ENCODE measurements around the gene ADORA1. TPM values are rescaled to one million over a fixed set of nuclear protein-coding genes. Genes with fewer than 3 reads are reported as not detected.

ADORA1 gene
- total RNA-seq, 2 donors from 2014 or later = not detected

DNA sequence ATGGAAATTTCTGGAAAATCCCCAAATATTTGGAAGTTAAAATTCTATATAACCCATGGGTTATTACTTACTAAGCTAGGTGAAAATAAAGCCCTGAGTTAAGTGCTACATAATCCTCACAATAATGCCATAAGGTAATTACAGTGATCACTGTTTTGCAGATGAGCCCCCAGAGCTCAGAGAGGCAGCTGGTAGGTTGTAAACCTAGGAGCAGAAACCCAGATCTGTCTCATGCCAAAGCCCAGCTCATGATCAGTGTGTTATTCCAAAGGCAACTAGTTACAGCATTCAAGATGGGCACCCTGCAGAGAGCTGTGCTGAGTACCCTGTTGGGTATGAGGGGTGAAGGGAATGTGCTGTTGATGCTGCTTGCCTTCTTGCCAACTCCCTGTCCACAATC, 31.0 kb upstream of the ADORA1 start:
- Histone ChIP-seq H3K4me3 (no peak overlapping the region), H3K36me3 (no peaks in the 10 kb centered on the region), H3K9me3 (peaks cover 16% of the 10 kb centered on the region), H3K4me1 (ENCODE audit: control insufficient read depth in 1 of 2, low read depth in 2 of 2) (no peaks in the 10 kb centered on the region), H3K27ac (no peak overlapping the region), H3K27me3 (replicated peaks; ENCODE audit: insufficient read depth) (no peaks in the 10 kb centered on the region)
- TF ChIP-seq, protein P1, sequence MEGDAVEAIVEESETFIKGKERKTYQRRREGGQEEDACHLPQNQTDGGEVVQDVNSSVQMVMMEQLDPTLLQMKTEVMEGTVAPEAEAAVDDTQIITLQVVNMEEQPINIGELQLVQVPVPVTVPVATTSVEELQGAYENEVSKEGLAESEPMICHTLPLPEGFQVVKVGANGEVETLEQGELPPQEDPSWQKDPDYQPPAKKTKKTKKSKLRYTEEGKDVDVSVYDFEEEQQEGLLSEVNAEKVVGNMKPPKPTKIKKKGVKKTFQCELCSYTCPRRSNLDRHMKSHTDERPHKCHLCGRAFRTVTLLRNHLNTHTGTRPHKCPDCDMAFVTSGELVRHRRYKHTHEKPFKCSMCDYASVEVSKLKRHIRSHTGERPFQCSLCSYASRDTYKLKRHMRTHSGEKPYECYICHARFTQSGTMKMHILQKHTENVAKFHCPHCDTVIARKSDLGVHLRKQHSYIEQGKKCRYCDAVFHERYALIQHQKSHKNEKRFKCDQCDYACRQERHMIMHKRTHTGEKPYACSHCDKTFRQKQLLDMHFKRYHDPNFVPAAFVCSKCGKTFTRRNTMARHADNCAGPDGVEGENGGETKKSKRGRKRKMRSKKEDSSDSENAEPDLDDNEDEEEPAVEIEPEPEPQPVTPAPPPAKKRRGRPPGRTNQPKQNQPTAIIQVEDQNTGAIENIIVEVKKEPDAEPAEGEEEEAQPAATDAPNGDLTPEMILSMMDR (IDR thresholded peaks at IDR 0.05) = no peak
- no peak for DNase-seq (ENCODE audit: low spot score)
- ATAC-seq (ENCODE audit: insufficient number of reproducible peaks, low FRiP score, low read depth) = no peak

DNA sequence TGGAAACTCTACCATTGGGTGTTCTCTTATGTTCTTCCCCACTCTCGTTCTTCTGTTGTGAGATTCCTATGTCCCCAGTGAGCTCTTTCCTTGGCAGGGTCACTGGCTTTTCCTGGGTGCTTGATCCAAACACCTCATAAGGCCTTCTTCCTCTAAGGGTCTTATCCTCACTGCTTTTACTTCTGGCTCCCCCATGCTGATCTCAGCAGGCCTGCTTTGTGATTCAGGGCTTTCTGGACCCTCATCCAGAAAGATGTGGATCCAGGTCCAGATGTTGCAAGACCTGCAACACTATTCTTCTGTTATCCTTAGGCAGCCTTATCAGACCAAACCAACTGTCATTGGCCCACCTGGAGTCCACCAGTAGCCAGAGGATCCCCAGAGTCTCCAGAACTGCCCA, 30.5 kb upstream of the ADORA1 start:
- no peaks in the 10 kb centered on the region for H3K36me3 ChIP-seq
- no peaks in the 10 kb centered on the region for H3K27me3 ChIP-seq (replicated peaks; ENCODE audit: insufficient read depth)
- H3K4me1 ChIP-seq (ENCODE audit: control insufficient read depth in 1 of 2, low read depth in 2 of 2) = no peaks in the 10 kb centered on the region
- no peak overlapping the region for H3K4me3 ChIP-seq
- TF ChIP-seq, protein P1 (IDR thresholded peaks at IDR 0.05) = no peak
- ATAC-seq (ENCODE audit: insufficient number of reproducible peaks, low FRiP score, low read depth) = no peak
- peaks cover 16% of the 10 kb centered on the region for H3K9me3 ChIP-seq
- H3K27ac ChIP-seq = no peak overlapping the region
- no peak for DNase-seq (ENCODE audit: low spot score)

DNA sequence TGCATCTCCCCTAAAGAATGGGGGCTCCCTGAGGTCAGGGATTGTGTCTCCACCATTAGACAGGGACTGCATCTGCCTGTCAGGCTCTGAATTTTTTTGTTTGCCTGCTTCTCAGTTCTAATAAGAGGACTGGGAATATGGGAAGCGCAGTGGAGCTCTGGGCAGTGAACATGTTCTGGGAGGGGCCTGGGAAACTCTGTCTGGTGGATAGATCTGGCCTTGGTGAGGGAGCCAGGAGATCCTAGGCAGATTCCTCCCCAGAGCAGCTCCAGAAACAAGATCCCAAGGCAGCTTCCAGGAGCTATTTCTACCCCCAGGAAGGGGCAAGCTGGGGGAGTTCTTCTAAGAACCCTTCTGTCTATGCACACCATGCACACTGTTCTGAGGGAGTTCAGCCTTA, 29.1 kb upstream of the ADORA1 start:
- H3K9me3 ChIP-seq = peaks cover 16% of the 10 kb centered on the region
- no peaks in the 10 kb centered on the region for H3K27me3 ChIP-seq (replicated peaks; ENCODE audit: insufficient read depth)
- no peak for ATAC-seq (ENCODE audit: insufficient number of reproducible peaks, low FRiP score, low read depth)
- H3K4me3 ChIP-seq = no peak overlapping the region
- H3K4me1 ChIP-seq (ENCODE audit: control insufficient read depth in 1 of 2, low read depth in 2 of 2) = no peaks in the 10 kb centered on the region
- H3K27ac ChIP-seq = no peak overlapping the region
- no peaks in the 10 kb centered on the region for H3K36me3 ChIP-seq
- DNase-seq (ENCODE audit: low spot score) = no peak
- TF ChIP-seq, protein P1 (IDR thresholded peaks at IDR 0.05) = no peak

DNA sequence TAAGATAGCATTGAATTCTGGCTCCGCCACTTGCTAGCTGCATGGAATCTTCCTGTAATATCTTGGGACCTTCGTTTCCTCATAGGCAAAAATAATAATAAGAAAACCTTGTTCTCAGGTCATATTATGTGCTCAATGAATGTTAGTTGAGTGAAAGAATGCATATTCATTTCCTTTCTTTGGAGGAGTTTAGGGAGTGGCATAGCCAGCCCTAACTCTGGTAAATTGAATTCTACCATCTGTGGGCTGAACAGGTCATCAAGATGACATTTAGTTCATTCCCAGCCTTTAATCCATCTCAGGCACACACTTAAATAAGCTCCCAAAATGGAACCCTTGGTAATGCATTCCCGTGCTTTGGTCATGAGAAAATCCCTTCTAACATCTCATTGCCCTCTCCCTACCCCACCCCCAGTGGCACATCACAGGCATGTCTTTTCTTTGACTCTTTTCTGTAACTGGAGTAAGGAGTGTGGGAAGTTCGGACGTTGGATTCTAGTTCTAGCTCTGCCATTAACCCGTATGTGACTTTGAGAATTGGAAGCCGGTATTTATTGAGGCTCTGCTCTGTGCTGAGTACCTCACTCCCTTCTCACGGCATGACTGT, 28.5 kb upstream of the ADORA1 start:
- no peak for ATAC-seq (ENCODE audit: insufficient number of reproducible peaks, low FRiP score, low read depth)
- no peaks in the 10 kb centered on the region for H3K27me3 ChIP-seq (replicated peaks; ENCODE audit: insufficient read depth)
- no peak for DNase-seq (ENCODE audit: low spot score)
- TF ChIP-seq, protein P1 (IDR thresholded peaks at IDR 0.05) = no peak
- H3K9me3 ChIP-seq = peaks cover 16% of the 10 kb centered on the region
- no peaks in the 10 kb centered on the region for H3K4me1 ChIP-seq (ENCODE audit: control insufficient read depth in 1 of 2, low read depth in 2 of 2)
- no peaks in the 10 kb centered on the region for H3K36me3 ChIP-seq
- H3K4me3 ChIP-seq = no peak overlapping the region
- no peak overlapping the region for H3K27ac ChIP-seq

DNA sequence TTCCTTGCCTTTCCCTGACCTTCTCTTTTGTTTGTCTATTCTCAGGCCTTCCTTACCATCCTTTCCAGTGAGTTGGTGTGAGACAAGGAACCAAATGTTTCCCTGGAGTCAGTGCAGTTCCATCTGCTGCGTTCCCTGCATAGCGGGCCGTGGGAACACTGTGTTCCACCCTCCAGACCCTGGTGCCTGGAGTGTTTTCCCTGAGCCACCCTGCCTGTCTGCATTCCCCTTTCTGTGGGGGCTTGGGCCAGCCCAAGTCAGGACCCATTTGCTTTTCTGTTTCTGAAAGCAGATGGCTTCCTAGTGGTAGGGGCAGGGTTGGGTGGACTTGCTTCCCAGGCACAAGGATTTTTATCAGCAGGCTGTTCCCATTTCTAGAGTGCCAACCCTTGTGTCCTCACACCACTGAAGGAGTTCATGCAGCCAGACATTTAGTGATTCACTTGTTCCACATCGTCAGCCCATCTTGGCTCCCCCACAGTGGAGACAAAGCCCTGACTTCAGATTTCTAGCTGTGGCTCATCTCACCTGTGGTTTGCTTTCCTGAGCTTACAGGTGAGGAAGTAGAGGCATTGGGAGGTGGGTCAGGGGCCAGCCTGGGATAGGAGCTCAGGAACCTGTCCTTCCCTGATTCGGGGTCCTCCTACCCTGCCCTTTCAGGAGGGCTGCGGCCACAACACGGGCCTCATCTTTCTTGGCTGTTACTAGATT, 27.6 kb upstream of the ADORA1 start:
- ATAC-seq (ENCODE audit: insufficient number of reproducible peaks, low FRiP score, low read depth) = no peak
- TF ChIP-seq, protein P1 (IDR thresholded peaks at IDR 0.05) = no peak
- peaks cover 12% of the 10 kb centered on the region for H3K9me3 ChIP-seq
- H3K4me3 ChIP-seq = no peak overlapping the region
- DNase-seq (ENCODE audit: low spot score) = no peak
- no peak overlapping the region for H3K27ac ChIP-seq
- H3K36me3 ChIP-seq = no peaks in the 10 kb centered on the region
- H3K4me1 ChIP-seq (ENCODE audit: control insufficient read depth in 1 of 2, low read depth in 2 of 2) = no peaks in the 10 kb centered on the region
- H3K27me3 ChIP-seq (replicated peaks; ENCODE audit: insufficient read depth) = no peaks in the 10 kb centered on the region

All from thoracic aorta (tissue), 2 donors.